Bronchial epithelial cell (primary cell): ENCODE results near the gene SENP7. TPM values are rescaled to one million over a fixed set of nuclear protein-coding genes. Genes with fewer than 3 reads are reported as not detected.
"Not testable (repeated sequence)": the region's sequence is repeated elsewhere in the genome, so short reads cannot be mapped to it uniquely, and the experiment has no call there.

Experiments
- DNase-seq: peaks from one replicate; pipeline ENCODE4 v3.0.0-alpha.2; 2010; ENCODE audit warnings: low read depth
- FAIRE-seq: peaks from 2 replicates; lab custom pipeline; 2011; peaks lifted over from hg19 to GRCh38; lab: Jason Lieb, UNC
- H3K27me3 ChIP-seq: 2 replicates; pipeline ENCODE4 v1.5.1; 2011; ENCODE audit warnings: low read length; ENCODE audit not compliant: control insufficient read depth, insufficient read depth
- H3K36me3 ChIP-seq: 2 replicates; pipeline ENCODE4 v1.5.1; 2011; ENCODE audit warnings: low read length; ENCODE audit not compliant: control insufficient read depth, insufficient read depth
- H3K4me3 ChIP-seq: 2 replicates; pipeline ENCODE4 v1.5.1; 2011; ENCODE audit warnings: mild to moderate bottlenecking, low read depth, low read length, control low read depth
- total RNA-seq: library from RNA; depleted of rRNA; stranded (reverse); fragments of >200 nt; gene quantifications from 2 replicates; pipeline ENCODE4 v1.2.1, GENCODE V29; 2014
- TF ChIP-seq, protein P1 (sequence below): IDR thresholded peaks from 2 replicates; pipeline ENCODE4 v1.5.1; 2011; ENCODE audit warnings: mild to moderate bottlenecking, moderate library complexity, low read length, control low read depth, inconsistent platforms; ENCODE audit not compliant: insufficient read depth, severe bottlenecking

Gene SENP7
- total RNA-seq, 1 donor from 2014 or later = 5.8 TPM

DNA sequence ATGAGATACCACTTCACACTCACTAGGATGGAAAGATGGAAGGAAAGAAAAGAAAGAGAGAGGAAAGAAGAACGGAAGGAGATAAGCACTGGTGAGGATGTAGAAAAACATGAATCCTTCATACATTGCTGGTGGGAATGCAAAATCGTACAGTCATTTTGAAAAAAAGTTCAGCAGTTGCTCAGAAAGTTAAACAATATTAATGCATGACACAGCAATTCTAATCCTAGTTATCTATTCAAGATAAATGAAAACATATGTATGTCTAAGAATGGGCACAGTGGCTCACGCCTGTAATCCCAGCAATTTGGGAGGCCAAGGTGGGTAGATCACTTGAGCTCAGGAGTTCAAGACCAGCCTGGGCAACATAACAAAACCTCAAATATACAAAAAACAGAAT lies 59.1 kb downstream of the SENP7 start:
- no peak overlapping the region for H3K4me3 ChIP-seq
- no peaks in the 10 kb centered on the region for H3K36me3 ChIP-seq
- DNase-seq (no peak), FAIRE-seq (no peak)
- no peaks in the 10 kb centered on the region for H3K27me3 ChIP-seq
- TF ChIP-seq, protein P1, sequence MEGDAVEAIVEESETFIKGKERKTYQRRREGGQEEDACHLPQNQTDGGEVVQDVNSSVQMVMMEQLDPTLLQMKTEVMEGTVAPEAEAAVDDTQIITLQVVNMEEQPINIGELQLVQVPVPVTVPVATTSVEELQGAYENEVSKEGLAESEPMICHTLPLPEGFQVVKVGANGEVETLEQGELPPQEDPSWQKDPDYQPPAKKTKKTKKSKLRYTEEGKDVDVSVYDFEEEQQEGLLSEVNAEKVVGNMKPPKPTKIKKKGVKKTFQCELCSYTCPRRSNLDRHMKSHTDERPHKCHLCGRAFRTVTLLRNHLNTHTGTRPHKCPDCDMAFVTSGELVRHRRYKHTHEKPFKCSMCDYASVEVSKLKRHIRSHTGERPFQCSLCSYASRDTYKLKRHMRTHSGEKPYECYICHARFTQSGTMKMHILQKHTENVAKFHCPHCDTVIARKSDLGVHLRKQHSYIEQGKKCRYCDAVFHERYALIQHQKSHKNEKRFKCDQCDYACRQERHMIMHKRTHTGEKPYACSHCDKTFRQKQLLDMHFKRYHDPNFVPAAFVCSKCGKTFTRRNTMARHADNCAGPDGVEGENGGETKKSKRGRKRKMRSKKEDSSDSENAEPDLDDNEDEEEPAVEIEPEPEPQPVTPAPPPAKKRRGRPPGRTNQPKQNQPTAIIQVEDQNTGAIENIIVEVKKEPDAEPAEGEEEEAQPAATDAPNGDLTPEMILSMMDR = no peak

DNA sequence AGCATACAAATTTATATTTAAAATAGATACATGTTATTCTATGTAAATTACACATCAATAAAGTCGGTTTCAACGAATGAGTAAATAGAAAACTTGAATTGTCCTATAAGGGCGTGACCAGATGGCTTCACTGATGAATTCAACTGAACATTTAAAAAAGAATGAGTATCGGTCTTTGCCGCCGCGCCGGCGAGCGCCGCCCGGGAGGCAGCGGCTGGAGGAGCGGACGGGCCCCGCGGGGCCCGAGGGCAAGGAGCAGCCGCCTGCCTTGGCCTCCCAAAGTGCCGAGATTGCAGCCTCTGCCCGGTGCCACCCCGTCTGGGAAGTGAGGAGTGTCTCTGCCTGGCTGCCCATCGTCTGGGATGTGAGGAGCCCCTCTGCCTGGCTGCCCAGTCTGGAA lies 74.4 kb downstream of the SENP7 start:
- not testable (repeated sequence) for FAIRE-seq, DNase-seq, H3K4me3 ChIP-seq, H3K36me3 ChIP-seq, H3K27me3 ChIP-seq

DNA sequence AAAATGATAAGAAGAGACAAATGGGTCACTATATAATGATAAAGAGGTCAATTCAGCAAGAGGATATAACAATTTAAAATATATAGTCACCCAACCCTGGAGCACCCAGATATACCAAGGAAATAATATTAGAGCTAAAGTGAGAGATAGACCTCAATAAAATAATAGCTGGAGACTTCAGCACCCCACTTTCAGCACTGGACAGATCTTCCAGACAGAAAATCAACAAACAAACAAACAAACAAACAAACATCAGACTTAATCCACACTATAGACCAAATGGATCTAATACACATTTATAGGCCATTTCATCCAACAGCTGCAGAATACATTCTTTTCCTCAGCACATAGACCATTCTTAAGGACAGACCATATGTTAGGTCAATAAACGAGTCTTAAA lies 79.4 kb downstream of the SENP7 start:
- TF ChIP-seq, protein P1 = no peak
- Histone ChIP-seq H3K4me3 (no peak overlapping the region), H3K27me3 (no peaks in the 10 kb centered on the region), H3K36me3 (no peaks in the 10 kb centered on the region)
- FAIRE-seq (no peak), DNase-seq (no peak)

DNA sequence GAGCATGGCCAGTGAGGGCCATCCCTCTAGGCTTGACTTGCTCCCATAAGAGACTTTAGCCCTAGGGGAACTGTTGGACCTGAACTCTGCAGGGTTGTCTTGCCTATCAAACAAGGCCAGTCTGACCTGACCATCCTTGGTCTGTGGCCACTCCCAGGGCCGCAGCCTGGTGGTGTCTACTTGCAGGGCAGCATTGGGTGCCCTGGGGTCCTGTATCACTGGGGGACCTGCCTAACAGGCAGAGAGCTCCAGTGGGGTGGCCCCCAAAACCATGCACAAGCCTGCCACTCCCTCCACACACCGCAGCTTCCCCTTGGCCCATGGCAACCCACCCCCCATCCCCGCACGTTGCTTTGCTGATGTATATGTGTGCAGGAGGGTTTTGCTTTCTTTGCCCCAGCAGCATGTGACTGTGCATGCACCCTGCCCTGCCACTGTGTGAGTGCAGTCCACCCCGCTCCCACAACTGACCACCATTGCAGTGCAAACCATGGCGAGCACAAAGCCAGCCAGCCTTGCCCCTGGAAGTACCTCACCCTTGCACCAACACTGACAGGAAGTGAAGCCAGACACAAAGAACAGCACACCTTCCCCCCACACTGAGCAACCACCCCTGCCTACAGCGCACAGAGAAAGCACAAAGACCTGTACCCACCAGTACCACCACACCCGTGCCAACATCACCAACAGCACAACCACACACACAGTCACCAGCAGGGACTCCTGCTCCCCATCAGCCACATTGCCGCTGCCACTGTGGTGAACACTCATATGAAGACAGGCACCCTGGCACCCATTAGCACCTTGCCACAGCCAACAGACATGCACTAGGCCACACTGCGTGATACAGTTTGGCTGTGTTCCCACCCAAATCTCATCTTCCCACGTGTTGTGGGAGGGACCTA lies 88.8 kb downstream of the SENP7 start:
- FAIRE-seq = peak; percentile 87
- TF ChIP-seq, protein P1 = no peak
- Histone ChIP-seq H3K27me3 (no peaks in the 10 kb centered on the region), H3K4me3 (no peak overlapping the region), H3K36me3 (no peaks in the 10 kb centered on the region)
- DNase-seq = no peak

DNA sequence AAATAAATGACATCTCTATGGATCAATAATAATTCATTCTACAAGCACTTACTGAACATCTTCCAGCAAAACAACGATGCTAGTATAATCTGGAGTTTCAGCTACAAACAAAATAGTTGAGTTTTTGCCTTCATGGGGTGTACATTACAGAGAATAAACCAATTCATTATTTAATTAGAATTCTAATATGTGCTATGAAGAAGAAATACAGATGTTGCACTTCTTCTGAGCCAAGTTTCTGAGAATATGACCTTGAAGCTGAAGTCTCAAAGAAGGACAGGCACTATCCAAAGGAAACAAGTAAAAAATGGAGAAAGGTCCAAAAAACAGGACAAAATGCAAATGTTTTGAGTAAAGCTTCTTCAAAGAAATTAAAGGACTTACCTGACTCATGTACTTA lies 94.2 kb downstream of the SENP7 start:
- TF ChIP-seq, protein P1 = no peak
- Histone ChIP-seq H3K27me3 (no peaks in the 10 kb centered on the region), H3K4me3 (no peak overlapping the region), H3K36me3 (no peaks in the 10 kb centered on the region)
- FAIRE-seq (no peak), DNase-seq (no peak)

DNA sequence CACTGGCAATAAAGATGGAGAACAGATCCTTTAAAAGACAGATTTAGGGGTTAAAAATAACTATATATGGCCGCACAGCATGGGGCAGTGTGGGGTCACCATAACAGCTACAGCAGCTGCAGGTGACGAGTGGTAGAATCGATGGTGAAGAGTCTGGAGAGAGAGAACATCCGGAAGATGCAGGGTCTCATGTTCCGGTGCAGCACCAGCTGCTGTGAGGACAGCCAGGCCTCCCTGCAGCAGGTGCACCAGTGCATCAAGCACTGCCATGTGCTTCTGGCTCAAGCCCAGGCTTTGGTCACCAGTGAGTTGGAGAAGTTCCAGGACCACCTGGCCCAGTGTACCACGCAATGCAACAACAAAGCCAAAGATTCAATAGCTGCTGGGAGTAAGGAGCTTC lies 98.9 kb downstream of the SENP7 start:
- DNase-seq = no peak
- FAIRE-seq = peak; percentile 79
- Histone ChIP-seq H3K4me3 (no peak overlapping the region), H3K36me3 (no peaks in the 10 kb centered on the region), H3K27me3 (no peaks in the 10 kb centered on the region)
- TF ChIP-seq, protein P1 = no peak
